ENCODE measurements around the gene COL11A2.

Gene COL11A2

DNA sequence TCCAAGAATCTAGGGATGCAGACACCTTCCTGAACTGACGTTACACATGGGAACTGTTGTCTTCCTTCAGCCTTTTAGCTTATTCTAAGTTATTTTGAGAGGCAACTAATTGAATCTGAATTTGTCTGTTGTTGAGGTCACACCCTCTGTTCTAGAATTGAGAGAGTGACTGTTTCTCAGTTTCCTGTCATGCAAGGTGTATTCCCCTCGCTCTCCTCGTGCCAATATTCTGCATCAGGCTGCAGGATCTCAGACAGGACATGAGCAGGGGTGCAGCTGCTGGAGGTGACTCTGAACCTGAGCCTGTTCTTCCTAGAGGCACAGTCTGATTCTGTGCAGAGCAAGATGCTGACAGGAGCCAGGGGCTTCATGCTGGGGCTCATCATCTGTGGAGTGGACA, 63.9 kb downstream of the COL11A2 start:
- H3K9me3 Mint-ChIP-seq = no peaks in the 10 kb centered on the region
- peaks cover 3% of the 10 kb centered on the region for H3K27me3 Mint-ChIP-seq
- no peak overlapping the region for H3K4me3 Mint-ChIP-seq
- H3K27ac Mint-ChIP-seq = no peak overlapping the region
- no peaks in the 10 kb centered on the region for H3K36me3 Mint-ChIP-seq
- no peaks in the 10 kb centered on the region for H3K4me1 Mint-ChIP-seq

DNA sequence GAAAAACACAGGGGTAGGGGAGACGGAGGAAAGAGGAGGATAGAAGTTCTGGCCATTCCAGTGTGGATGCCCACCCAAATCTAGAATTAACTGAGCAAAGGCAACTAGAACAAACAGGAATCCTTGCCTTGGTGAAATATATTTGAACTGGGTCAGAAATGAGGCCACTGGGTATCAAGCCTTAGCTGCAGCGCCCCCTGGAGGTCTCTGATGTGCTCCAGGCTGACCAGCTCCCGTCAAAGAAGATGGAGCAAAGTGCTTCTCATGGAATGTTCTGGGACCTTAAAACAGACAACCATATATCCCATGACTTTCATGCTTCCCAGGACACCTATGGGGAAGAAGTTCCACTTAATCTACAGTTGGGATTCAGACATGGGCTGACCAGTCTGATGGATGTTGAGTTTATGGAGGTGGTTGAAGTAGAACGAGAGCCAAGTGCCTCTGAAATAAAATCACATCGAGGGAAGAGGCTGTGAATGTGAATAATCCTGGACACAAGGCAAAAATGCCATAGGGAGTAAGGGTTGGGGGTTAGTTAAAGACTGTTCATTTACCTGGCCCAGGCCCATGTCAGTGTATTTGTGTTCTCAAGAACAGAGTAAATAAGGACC, 66.1 kb downstream of the COL11A2 start:
- Mint-ChIP-seq H3K9me3 (no peaks in the 10 kb centered on the region), H3K4me1 (no peaks in the 10 kb centered on the region), H3K4me3 (no peak overlapping the region), H3K27ac (no peak overlapping the region), H3K27me3 (peaks cover 3% of the 10 kb centered on the region), H3K36me3 (no peaks in the 10 kb centered on the region)

DNA sequence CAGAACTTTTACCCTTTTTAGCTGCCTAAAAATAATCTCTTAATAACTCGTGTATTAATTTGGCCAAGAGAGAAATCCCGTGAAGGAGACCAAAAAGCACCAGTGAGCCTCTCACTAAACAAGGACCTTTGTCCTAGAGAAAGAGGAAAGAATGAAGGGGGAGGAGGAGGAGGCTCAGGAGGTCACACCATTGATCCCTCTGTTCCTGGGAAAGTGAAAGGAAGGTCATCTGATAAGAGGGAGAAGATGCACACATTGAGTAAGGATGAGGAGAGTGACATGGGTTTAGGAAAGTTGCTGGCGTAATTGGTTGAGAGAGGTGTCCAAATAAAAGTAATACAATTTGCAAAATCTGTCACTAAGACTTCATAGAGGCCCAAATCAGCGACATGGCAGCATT, 67.3 kb downstream of the COL11A2 start:
- Mint-ChIP-seq H3K27ac (no peak overlapping the region), H3K27me3 (peaks cover 3% of the 10 kb centered on the region), H3K9me3 (no peaks in the 10 kb centered on the region), H3K36me3 (no peaks in the 10 kb centered on the region), H3K4me1 (no peaks in the 10 kb centered on the region), H3K4me3 (no peak overlapping the region)

GRCh38 chr6:33124525-33124901, 67.8 kb downstream of the COL11A2 start:
- Mint-ChIP-seq H3K27me3 (peaks cover 2% of the 10 kb centered on the region), H3K36me3 (no peaks in the 10 kb centered on the region), H3K4me3 (no peak overlapping the region), H3K27ac (no peak overlapping the region), H3K4me1 (no peaks in the 10 kb centered on the region), H3K9me3 (no peaks in the 10 kb centered on the region)

- Mint-ChIP-seq H3K4me1 (no peaks in the 10 kb centered on the region), H3K27me3 (peaks cover 1% of the 10 kb centered on the region), H3K4me3 (no peak overlapping the region), H3K9me3 (no peaks in the 10 kb centered on the region), H3K36me3 (no peaks in the 10 kb centered on the region), H3K27ac (no peak overlapping the region)
Observed at GRCh38 chr6:33123732-33124524, 68.3 kb downstream of the COL11A2 start.

DNA sequence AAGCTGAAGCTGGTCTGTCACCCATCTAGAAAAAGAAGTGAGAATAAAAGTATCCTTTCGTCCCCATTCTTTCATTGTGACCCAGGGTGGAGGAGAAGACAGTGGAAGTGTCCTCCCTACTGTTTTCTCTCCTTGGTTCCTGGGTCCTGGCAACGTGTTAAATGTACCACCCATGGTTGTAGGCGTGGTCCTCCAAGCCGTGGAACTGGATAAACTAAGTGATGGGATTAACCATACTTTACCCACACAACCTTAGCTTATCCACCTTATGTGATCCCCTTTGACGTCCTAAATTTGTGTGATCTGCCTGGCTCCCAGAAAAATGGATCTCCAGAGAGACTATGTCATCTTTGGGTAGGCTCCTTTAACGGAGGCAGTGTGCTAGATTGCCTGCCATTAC, 69.1 kb downstream of the COL11A2 start:
- Mint-ChIP-seq H3K9me3 (no peaks in the 10 kb centered on the region), H3K36me3 (no peaks in the 10 kb centered on the region), H3K27ac (no peak overlapping the region), H3K4me3 (no peak overlapping the region), H3K27me3 (peaks cover 6% of the 10 kb centered on the region), H3K4me1 (no peaks in the 10 kb centered on the region)

DNA sequence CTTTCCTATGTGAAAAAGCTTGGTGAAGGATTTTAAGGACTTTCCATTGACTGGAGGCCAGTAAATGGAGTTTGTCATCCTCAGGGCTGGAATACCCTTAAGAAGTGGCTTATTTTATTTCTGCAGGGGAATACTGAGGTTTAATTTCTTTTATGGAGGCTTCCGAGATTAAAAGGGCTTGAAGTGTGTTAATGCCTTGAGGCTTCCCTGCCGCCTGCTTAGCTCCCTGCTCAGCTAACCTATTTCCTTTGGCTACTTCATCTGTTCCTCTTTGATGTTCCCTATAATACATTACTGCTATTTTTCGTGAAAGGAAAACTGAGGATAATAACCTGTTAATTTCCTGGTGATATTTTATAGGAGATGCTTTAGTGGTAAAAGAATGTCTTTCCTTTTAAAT, 72.3 kb downstream of the COL11A2 start:
- H3K27me3 Mint-ChIP-seq = peaks cover 24% of the 10 kb centered on the region
- no peak overlapping the region for H3K4me3 Mint-ChIP-seq
- H3K36me3 Mint-ChIP-seq = no peaks in the 10 kb centered on the region
- H3K27ac Mint-ChIP-seq = no peak overlapping the region
- H3K9me3 Mint-ChIP-seq = no peaks in the 10 kb centered on the region
- peaks cover 14% of the 10 kb centered on the region for H3K4me1 Mint-ChIP-seq

- Mint-ChIP-seq H3K9me3 (no peaks in the 10 kb centered on the region), H3K27ac (no peak overlapping the region), H3K27me3 (peaks cover 35% of the 10 kb centered on the region), H3K4me1 (peaks cover 14% of the 10 kb centered on the region), H3K36me3 (no peaks in the 10 kb centered on the region), H3K4me3 (no peak overlapping the region)
Observed at GRCh38 chr6:33118525-33119123, 73.6 kb downstream of the COL11A2 start.

- Mint-ChIP-seq H3K9me3 (no peaks in the 10 kb centered on the region), H3K36me3 (no peaks in the 10 kb centered on the region), H3K27ac (peak overlapping the region; percentile 68), H3K4me3 (no peak overlapping the region), H3K4me1 (peaks cover 14% of the 10 kb centered on the region), H3K27me3 (peaks cover 39% of the 10 kb centered on the region)
Observed at GRCh38 chr6:33117811-33118277, 74.4 kb downstream of the COL11A2 start.

GRCh38 chr6:33116841-33117711, 75.2 kb downstream of the COL11A2 start:
- no peaks in the 10 kb centered on the region for H3K9me3 Mint-ChIP-seq
- H3K4me3 Mint-ChIP-seq = no peak overlapping the region
- peak overlapping the region; percentile 68 for H3K27ac Mint-ChIP-seq
- peaks cover 14% of the 10 kb centered on the region for H3K4me1 Mint-ChIP-seq
- H3K27me3 Mint-ChIP-seq = peaks cover 45% of the 10 kb centered on the region
- no peaks in the 10 kb centered on the region for H3K36me3 Mint-ChIP-seq

DNA sequence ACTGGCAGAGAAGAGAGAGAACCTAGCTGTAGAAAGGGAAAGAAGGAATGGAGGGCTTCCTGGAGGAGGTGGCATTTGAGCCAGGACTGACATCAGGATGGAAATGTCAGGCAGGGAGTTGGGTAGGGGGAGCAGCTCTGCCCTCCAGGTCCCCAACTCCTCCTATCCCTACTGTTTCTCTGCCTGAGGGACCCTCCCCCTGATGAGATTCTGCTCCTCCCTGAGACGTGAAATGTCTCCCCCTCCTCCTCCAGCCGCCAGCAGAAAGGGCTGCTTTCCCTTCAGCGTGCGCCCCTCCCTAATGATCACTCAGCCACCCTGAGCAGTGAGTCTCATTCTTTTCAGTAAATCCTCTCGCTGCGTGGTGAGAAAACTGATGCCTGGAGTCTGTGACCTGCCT, 75.8 kb downstream of the COL11A2 start:
- Mint-ChIP-seq H3K36me3 (no peaks in the 10 kb centered on the region), H3K4me1 (peaks cover 14% of the 10 kb centered on the region), H3K9me3 (no peaks in the 10 kb centered on the region), H3K4me3 (no peak overlapping the region), H3K27me3 (peaks cover 50% of the 10 kb centered on the region), H3K27ac (no peak overlapping the region)

DNA sequence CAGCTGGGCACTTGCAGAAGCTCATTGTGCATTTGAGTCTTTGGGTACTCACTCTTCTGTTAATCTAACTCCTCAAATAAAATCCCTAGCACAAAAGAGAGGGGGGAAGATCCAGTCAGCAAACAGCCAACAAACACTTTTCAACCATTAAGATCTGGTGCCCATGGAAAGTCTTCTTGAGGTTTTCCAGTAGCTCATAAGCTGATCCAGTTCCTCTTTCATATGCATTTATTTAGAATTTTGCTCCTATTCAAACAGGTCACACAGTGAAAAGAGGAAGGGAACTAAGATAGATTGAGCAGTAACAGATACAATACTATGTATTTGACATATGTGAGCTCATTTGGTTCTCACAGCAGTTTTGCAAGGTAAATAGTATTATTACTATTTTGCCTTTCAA, 77.9 kb downstream of the COL11A2 start:
- H3K4me1 Mint-ChIP-seq = peaks cover 14% of the 10 kb centered on the region
- H3K27me3 Mint-ChIP-seq = peaks cover 61% of the 10 kb centered on the region
- no peaks in the 10 kb centered on the region for H3K36me3 Mint-ChIP-seq
- no peaks in the 10 kb centered on the region for H3K9me3 Mint-ChIP-seq
- H3K27ac Mint-ChIP-seq = no peak overlapping the region
- H3K4me3 Mint-ChIP-seq = no peak overlapping the region

DNA sequence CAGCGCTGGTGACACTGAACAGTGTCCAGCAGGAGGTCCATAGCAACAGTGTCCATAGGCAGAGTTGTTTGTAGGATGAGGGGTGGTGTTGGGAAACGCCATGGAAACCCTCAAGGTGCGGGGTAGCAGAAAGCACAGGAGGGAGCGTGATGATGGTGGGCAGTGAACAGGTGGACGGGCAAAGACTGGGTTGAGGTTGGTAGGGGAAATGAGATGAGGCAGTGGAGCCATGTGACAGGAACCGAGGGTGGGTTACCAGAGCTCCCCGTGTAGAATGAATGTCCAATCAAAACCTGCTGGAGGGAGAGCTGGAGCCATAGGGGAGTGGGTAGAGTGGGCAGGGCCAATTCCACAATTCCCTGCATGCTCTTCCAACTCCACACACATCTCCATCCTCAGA, 78.5 kb downstream of the COL11A2 start:
- H3K27me3 Mint-ChIP-seq = peaks cover 62% of the 10 kb centered on the region
- H3K4me3 Mint-ChIP-seq = no peak overlapping the region
- no peaks in the 10 kb centered on the region for H3K9me3 Mint-ChIP-seq
- H3K4me1 Mint-ChIP-seq = peaks cover 14% of the 10 kb centered on the region
- peak overlapping the region; percentile 38 for H3K27ac Mint-ChIP-seq
- no peaks in the 10 kb centered on the region for H3K36me3 Mint-ChIP-seq
